NK-92 (cell line): ENCODE results near the gene MPP1.
"Not testable (repeated sequence)": the region's sequence is repeated elsewhere in the genome, so short reads cannot be mapped to it uniquely, and the experiment has no call there.

Experiments
- DNase-seq: peaks from one replicate; lab custom pipeline; 2025; ENCODE audit not compliant: unreplicated experiment; lab: John Stamatoyannopoulos, UW

MPP1 gene

DNA sequence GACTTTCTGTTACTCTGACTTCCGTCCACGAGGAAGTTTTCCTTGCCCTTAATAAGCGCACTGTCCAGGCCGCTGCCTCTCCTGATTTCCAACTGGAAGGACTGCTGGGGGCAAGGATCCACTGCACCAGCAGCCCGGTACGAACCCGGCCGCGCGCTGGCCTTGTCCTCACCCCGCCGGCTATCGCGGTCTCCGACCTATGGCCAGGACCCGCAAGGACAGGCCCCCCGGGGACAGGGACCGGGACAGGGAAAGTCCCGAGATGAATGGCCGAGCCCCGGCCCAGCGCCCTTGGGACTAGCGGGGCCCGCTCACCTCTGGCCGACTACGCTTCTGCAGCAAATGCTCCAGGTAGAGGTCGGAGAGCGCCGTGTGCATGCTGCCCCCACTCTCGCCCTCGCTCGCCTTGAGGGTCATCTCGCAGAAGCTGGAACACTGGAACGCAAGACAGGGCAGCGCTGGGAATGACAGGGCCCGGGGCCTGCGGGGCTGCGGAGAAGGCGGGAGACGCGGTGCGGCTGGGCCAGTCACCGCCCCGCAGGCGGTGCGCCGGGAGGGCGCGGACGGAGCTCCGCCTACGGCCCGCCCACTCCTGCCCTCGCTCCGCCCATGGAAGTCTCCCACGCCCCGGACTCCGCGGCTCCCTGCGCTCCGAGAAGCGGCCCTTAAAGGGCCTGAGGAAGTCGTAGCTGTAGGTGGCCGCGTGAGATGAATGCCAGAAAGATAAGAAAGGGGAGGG lies at the start of gene MPP1:
Gene MPP1, minus strand, starts transcription at position 529 of the 739 bp plus-strand sequence. Its CDS starts 112 bp downstream, at position 417.
- no peak for DNase-seq

DNA sequence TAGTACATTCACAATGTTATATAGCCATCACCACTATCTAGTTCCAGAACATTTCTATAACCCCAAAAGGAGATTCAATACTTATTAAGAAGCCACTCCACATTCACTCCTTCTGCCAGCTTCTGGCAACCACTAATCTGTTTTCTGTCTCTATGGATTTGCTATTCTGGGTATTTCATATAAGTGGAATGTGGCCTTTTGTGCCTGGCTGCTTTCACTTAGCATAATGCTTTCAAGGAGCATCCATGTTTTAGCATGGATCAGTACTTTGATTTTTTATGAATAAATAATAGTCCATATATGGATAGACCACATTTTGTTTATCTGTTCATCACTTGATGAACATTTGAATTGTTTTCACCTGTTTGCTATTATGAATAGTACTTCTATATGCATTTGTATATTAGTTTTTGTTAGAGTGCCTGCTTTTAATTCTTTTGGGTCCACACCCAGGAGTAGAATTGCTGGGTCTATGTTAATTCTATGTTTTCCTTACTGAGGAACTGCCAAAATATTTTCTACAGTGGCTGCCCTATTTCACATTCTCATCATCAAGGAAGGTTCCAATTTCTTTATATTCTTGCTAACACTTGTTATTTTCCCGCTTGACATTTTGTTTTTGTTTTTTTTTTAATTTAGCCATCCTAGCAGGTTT lies 45.8 kb upstream of the MPP1 start:
- no peak for DNase-seq

DNA sequence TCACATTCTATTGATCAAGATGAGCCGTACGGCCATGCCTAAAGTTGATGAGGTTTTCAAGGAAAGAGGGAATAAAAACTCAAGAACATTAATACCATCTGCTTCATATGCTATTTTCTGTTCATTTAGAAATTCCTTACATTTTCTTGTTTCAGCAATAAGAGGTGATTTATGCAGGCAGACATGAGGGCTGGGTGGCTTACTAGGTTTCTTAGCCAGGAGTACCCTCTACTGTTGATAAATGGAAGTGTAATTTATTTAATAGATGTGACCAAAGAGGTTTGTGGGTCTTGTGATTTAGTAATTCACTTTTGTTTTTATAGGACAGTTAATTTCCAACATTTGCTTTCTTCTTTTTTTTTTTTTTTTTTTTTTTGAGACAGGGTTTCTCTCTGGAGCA lies 35.6 kb upstream of the MPP1 start:
- DNase-seq, result no peak

DNA sequence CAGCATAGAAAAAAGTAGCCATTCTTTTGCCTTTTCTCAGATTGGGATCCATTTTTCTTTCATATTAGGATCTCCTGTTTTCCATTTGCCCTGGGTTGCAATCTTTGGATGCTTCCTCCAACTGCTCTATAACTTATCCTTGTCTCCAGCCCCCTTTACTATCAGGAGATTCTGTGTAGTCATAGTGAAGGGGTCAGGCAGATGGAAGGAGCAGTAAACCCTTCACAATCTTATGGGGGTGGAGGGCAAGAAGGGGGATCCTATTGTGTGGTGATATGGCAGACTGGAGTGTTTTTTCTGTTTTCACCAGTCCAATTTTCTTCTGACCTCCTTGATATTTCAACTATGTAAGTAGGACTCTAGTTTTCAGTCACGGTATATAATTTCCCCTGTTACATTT lies 30.9 kb upstream of the MPP1 start:
- DNase-seq, result no peak

DNA sequence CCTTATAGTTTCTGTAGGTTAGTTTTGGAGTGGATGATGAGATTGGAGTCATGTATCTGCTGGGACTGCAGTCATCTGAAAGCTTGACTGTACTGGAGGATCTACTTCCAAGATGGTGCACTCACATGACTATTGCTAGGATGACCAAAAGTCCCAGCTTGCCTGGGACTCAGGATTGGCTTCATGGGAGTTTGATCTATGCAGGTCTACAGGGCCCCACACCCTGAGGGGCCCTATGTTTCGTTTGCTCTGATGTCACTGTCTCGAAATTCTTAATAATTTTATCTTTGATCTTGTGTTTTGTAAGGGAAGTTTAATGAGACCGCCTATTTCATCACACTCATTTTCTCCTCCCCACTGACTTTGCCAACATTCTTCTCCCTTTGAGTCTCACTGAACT lies 29.3 kb upstream of the MPP1 start, which contains the start of gene SMIM9:
Gene SMIM9, minus strand, starts transcription at position 101 of the 400 bp plus-strand sequence. CDS start 3,806 bp downstream, outside the sequence.
- no peak for DNase-seq

DNA sequence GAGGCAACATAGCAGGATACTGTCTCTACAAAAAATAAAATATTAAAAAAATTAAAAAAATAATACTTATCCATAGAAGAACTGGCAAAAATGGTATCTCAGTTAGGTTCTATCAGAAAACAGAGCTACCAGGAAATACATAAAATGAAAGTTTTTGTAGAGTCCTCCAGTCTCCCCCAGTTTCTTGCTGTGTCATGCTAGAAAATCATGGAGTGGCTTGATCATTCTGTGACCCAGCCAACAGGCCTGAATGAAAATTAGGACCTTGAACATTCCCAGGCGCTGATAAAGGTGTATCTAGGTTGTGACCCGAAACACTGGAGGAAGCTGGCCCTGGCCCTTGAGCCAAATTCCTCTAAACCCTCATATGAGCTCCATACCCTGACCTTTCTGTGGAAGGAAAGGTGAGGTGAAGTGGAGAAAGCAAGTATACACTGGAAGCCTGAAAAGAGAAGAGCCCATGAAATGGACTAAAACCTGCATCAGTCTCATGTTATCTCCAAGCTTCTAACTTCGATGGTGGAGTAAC lies 28.5 kb upstream of the MPP1 start:
- DNase-seq, result no peak

DNA sequence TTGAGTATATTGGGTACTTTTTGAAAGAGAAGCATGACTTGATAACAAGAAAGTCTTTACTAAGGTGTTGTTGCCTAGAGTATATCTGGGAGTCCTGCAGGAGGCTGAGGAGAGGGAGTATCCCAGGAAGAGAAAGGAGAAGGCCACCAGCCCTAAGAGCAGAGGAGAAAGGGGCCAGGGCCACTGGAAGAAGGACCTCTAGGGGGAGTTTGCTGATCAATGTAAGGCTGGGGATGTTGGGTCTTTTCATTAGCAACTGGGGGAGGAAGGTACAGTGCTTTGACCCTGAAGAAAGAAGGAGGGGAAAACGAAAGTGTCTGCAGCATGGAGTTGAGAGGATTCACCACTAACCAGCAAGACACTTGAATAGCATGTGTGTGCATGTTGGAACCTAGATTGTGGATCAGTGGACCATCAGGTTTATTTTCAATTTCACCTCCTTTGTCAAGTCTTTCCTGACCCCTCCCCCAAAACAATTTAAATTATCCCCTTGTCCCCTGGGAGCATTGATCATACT lies 24.7 kb upstream of the MPP1 start:
- no peak for DNase-seq

DNA sequence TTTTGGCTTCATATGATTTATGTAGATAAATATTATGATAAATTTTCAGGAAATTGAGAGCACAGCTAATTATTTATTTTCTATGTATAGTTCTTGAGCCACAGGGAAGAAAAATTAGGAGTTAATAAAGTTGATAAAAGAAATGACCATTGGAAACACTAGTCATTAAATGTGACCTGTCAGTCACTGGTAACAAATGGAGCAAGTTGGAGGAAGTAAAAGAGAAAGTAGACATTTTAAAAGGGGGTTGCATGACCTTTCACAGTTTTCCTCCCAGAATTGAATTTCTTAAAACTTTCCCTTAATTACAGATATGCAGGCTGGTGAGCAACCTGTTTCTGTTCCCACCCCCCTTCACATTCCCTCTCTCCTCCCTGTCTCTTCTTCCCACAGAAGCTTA lies 23.8 kb upstream of the MPP1 start:
- no peak for DNase-seq

DNA sequence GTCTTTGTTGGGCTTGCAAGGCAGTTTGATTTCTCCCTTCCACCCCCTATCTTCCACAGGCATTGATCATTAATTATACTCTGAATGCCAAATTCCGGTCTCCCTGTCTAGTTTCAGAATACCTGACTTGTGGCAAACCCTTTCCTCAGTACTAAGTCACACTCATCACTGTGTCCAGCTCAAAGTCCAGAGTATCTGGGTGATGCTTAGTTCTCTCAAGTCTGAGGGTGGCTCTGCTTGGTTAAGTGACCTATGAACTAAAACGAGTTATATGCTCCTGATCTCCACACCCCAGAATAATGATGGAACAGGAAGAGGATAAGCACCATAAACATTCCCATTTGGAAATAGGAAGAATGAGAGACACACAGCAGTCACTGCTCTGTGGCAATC lies 22.7 kb upstream of the MPP1 start:
- DNase-seq, result no peak

DNA sequence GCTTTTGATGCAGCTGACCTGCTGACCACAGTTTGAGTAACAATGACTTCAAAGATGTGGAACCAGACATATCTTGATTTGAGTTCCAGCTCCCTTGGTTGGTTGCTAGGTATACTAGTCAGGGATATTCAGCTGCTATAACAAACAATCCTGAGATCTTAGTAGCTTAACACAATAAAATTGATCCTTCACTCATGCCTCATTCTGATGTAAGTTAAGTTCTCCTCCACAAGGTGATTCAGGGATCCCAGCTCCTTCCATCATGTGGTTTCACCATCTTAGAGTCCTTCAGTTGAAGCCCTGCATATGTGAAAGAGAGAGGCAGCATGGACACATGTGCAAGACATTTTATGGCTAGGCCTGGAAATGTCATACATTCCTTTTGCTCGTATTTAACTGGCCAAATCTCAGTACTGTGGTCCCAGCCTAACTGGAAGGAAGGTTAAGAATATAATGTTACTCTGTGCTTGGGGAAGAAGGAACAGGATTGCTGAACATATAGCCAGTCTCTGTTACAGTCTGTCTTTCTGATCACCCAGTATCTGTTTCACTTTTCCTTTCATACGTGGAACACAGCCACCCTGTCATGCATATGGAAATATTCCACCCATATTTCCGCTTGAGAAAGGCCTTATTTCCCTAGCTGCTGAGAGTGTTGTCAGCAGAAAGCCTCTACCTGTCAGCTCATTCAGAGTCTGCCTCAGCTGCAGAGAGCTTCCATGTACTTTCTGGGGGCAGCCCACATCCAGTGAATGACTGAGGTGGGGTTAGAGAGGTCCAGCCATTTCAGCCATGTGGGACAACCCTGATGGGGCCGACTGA lies 22.1 kb upstream of the MPP1 start:
- DNase-seq, result no peak

DNA sequence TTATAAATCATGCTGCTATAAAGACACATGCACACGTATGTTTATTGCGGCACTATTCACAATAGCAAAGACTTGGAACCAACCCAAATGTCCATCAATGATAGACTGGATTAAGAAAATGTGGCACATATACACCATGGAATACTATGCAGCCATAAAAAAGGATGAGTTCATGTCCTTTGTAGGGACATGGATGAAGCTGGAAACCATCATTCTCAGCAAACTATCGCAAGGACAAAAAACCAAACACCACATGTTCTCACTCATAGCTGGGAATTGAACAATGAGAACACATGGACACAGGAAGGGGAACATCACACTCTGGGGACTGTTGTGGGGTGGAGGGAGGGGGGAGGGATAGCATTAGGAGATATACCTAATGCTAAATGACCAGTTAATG lies 20.3 kb upstream of the MPP1 start:
- DNase-seq, result not testable (repeated sequence)

DNA sequence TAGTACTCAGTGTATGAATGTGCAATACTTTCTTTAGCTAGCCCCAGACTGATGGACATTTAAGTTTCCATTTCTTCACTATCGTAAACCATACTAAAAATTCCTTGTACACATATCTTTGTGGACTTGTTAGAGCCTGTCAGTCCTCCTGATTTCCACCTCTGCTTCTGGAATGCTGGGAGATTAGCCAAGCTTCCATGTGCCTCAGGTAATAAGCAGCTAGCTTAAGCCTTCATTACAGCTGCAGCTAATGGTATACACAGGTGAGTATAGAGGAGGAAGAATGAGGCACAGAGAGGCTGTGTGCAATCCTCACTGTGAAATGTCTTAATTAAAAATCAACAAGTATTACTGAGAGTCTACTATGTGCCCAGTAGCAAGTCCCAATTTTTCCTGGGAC lies 19.4 kb upstream of the MPP1 start:
- no peak for DNase-seq

DNA sequence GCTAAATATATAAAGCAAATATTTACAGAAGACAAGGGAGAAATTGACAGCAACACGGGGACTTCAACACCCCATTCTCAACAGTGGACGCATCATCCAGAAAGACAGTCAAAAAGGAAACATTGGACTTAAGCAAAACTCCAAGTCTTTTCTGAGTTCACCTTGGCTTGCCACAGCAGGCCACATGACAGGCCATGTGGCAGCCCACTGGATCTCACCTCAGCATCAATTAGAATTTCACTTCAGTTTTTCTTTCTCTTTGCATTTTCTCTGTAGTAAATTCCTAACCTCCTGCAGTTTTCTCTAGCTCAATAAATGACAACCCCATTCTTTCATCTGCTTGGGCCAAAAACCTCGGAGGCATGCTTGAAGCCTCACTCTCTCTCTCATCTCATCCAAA lies 16.7 kb upstream of the MPP1 start:
- no peak for DNase-seq

DNA sequence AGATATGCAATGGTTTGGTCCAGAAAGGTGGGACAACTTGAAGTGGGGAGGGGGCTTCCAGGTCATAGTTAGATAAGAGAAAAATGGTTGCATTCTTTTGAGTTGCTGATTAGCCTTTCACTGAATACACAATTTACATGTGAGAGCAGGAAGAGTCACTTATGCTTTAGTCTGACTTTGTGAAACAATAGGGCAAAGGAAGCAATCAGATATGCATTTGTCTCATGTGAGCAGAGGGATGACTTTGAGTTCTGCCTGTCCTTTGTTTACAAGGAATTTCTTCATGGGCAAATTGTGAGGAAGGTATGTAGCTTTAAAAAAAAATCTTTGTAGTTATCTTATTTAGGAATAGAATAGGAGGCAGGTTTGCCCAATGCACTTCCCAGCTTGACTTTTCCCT lies 16.2 kb upstream of the MPP1 start:
- no peak for DNase-seq

DNA sequence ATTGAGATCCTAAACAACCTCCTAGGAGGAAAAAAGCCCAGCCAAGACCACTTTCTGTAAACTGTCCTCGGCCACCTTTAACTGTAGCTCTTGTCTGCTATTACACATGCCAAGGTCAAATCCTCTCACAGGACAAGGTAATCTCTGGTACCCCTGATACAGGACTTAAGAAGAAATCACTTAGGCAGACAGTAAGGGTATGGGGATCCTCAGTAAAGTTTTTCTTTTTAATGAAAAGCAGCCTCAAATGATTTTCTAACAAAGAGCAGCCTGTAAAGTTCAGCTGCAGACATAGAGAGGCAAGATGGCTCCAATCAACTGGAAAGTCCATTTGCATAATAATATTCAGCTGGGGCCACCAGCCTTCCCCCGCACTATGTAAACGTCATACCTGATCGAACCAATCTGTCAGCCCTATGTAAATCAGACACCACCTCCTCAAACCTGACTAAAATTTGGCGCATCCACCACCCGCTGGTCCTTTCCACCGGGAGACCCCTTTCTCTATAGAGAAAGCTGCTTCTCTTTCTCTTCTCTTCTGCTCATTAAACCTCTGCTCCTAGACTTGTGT lies 14.6 kb upstream of the MPP1 start:
- no peak for DNase-seq

DNA sequence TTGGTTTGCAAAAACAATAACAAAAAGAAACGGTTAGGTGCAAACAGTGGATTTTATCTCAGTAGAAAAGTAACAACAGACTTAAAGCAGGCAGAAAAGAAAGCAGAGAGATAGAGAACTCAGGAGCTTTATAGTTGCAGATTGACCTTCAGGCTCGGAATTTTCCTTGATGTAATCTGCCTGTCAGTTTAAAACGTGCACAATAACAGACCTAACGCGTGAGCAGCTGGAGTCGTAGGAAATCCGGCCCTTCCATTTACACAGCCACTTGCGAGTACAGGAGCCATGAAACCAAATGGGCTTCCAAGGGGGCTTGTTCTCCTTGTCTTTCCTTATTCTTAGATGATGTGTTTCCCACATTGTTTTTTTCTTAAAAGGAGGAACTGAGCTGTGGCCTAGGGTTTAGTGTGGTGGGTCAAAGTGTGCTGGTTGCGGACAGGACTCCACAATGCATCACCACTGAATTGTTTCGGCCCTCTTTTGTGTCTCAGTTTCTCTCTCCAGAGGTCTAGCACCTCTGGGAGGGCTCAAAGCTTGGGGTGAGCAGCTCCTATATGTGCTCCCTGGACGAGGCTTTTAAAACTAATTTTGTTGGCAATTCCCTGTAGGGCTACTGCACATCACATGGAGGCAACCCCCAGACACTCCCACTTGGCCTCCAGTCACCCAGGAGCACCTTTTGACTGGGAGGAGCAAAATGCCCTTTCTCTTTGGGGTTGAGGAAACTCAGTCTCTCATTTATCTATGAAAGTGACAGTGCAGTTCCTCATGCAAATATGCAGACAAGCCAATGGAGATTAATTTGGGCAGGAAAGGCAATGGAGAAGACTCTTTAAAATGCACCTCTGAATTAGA lies 13.9 kb upstream of the MPP1 start:
- no peak for DNase-seq

DNA sequence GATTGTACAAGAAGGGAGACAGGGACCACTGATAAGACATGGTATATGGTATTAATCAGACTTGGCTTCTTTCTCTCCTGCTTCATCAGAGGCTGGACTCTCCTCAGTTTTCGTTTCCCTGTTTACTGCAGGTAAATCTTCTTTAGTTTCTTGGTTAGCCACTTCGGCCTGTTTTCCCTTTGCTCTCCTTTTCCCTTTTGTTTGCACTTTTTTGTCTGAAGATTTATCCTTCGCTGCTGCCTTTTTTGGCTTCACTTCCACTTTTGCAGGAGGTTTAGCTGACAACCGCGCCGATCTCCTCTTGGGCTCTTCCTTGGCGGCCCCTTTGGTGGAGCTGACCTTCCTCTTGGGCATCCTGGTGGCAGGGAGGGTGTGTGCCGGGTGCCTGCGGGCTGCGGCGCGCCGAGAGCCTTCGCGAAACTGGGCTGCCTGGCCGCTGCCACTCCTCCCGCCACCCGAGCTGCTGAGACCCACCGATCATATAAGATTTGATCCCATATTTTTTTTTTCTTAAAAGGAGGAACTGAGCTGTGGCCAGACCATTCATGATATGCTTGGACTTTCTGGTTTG lies 11.8 kb upstream of the MPP1 start:
- not testable (repeated sequence) for DNase-seq

DNA sequence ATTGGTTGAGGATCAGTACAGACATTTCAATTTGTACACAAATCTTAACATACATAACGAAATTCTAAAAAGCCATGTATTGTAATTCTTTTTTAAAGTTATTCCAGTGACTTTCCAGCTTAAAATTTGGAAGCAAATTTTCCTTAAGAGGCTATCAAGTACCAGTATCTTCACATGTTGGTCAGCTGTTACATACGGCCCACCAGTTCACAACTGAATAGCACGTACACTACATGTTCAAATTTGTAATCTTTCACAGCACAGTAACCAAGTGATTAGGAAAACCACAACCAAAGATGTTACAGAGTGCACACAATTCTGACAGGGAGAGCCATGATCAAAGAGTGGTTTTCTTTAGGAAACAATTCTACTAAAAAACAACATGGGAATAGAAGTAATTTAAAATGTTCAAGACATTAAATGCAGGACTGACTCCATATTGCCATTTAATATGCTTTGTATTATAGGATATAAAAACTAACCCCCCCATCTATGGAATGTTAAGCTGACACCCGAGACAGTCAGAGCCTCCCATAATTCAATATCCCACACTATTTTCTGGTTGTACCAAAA lies 11.1 kb upstream of the MPP1 start:
- DNase-seq, result not testable (repeated sequence)

DNA sequence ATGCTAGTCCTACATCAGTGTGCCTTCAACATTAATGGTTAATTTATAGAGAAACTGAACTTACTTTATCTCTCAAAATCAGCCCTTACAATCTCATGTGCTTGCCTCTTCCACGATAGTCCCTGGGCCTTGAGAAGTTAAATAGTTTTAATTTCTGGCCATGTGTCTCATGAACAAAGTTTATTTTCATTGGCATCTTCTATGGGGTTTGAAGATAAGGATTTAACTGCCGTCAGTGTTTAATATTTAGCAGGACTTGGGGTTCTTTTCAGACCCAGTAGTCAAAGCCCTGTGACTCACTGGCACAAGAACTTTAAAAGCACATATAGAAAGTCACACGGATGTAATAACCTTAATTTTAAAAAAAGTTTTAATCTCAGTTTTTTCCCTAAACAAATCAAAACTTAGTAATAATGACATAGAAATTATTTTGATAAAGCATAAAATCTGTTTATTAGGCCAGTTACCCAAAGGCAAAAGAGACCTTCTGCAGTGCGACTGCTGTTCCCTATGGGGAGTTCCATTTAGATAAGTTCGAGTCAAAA lies 10.1 kb upstream of the MPP1 start:
- DNase-seq, result no peak
